WTC11 (cell line): ENCODE data around the gene PRDM2. TPM values are rescaled to one million over a fixed set of nuclear protein-coding genes. Genes with fewer than 3 reads are reported as not detected.
"Not testable (repeated sequence)": the region's sequence is repeated elsewhere in the genome, so short reads cannot be mapped to it uniquely, and the experiment has no call there.

Experiments used
- ATAC-seq: fragments of 200-7000 bp; cut with Tn5 transposase; 2 replicates; pipeline ENCODE4 v1.10.0; 2021; ENCODE audit warnings: mild to moderate bottlenecking, moderate library complexity
- CTCF ChIA-PET: fragments of 300-600 bp; sonication (Branson Sonifier 250); formaldehyde crosslinking; loops from one replicate; lab custom pipeline; 2021; ENCODE audit warnings: antibody characterized with exemption; lab: Charles Lee
- POLR2A ChIA-PET: fragments of 350-600 bp; sonication (Branson Sonifier 250); formaldehyde crosslinking; loops from one replicate; lab custom pipeline; 2021; ENCODE audit warnings: antibody characterized with exemption; lab: Charles Lee
- DNase-seq: peaks from one replicate; pipeline ENCODE4 v3.0.0; 2021; ENCODE audit warnings: low spot score
- H3K27ac Mint-ChIP-seq: 2 replicates; pipeline ENCODE4 v1.8.0; 2021; ENCODE audit warnings: mixed read lengths
- H3K27me3 Mint-ChIP-seq: 2 replicates; pipeline ENCODE4 v1.8.0; 2021; ENCODE audit warnings: low read depth, mild to moderate bottlenecking, moderate library complexity, mixed read lengths
- H3K36me3 Mint-ChIP-seq: 2 replicates; pipeline ENCODE4 v1.8.0; 2021; ENCODE audit warnings: mixed read lengths
- H3K4me1 Mint-ChIP-seq: 2 replicates; pipeline ENCODE4 v1.8.0; 2022; ENCODE audit warnings: mixed read lengths
- H3K4me3 Mint-ChIP-seq: 2 replicates; pipeline ENCODE4 v1.8.0; 2021; ENCODE audit warnings: mild to moderate bottlenecking, moderate library complexity, mixed read lengths
- H3K9me3 Mint-ChIP-seq: 2 replicates; pipeline ENCODE4 v1.8.0; 2021; ENCODE audit warnings: mixed read lengths
- ATF1 ChIP-seq: sonication (generic); formaldehyde crosslinking; IDR thresholded peaks from 2 replicates; pipeline ENCODE4 v1.8.1; 2023; ENCODE audit warnings: mild to moderate bottlenecking, moderate library complexity, missing genetic modification reagents
- CREB1 ChIP-seq: sonication (generic); formaldehyde crosslinking; IDR thresholded peaks from 2 replicates; pipeline ENCODE4 v1.8.0; 2023; ENCODE audit warnings: mild to moderate bottlenecking, missing genetic modification reagents
- FOXJ3 ChIP-seq: sonication (generic); formaldehyde crosslinking; IDR thresholded peaks from 2 replicates; pipeline ENCODE4 v1.9.0; 2021; ENCODE audit warnings: missing genetic modification reagents, mild to moderate bottlenecking, borderline replicate concordance
- FOXP1 ChIP-seq: sonication (generic); formaldehyde crosslinking; IDR thresholded peaks from 2 replicates; pipeline ENCODE4 v1.8.0; 2022; ENCODE audit warnings: missing genetic modification reagents, mild to moderate bottlenecking, moderate library complexity, borderline replicate concordance
- FOXP4 ChIP-seq: sonication (generic); formaldehyde crosslinking; IDR thresholded peaks from 2 replicates; pipeline ENCODE4 v1.8.0; 2022; ENCODE audit warnings: mild to moderate bottlenecking, missing genetic modification reagents
- GABPB1 ChIP-seq: sonication (generic); formaldehyde crosslinking; IDR thresholded peaks from 2 replicates; pipeline ENCODE4 v1.8.1; 2023; ENCODE audit warnings: mild to moderate bottlenecking, missing genetic modification reagents
- NFYB ChIP-seq: sonication (generic); formaldehyde crosslinking; conservative IDR thresholded peaks from 2 replicates; pipeline ENCODE4 v1.8.0; 2022; ENCODE audit warnings: low read depth, missing genetic modification reagents
- RELA ChIP-seq: sonication (generic); formaldehyde crosslinking; IDR thresholded peaks from 2 replicates; pipeline ENCODE4 v1.8.1; 2022; ENCODE audit warnings: missing genetic modification reagents, mild to moderate bottlenecking, borderline replicate concordance
- STAT6 ChIP-seq: sonication (generic); formaldehyde crosslinking; conservative IDR thresholded peaks from 2 replicates; pipeline ENCODE4 v1.8.1; 2023; ENCODE audit warnings: mild to moderate bottlenecking, low read depth, missing genetic modification reagents, moderate library complexity
- TEAD1 ChIP-seq: sonication (generic); formaldehyde crosslinking; IDR thresholded peaks from 2 replicates; pipeline ENCODE4 v1.8.0; 2022; ENCODE audit warnings: mild to moderate bottlenecking, missing genetic modification reagents
- TEAD4 ChIP-seq: sonication (generic); formaldehyde crosslinking; IDR thresholded peaks from 2 replicates; pipeline ENCODE4 v1.8.0; 2022; ENCODE audit warnings: mild to moderate bottlenecking, missing genetic modification reagents
- TP53 ChIP-seq: sonication (generic); formaldehyde crosslinking; IDR thresholded peaks from 2 replicates; pipeline ENCODE4 v1.8.1; 2023; ENCODE audit warnings: mild to moderate bottlenecking, missing genetic modification reagents
- ZBTB21 ChIP-seq: sonication (generic); formaldehyde crosslinking; IDR thresholded peaks from 2 replicates; pipeline ENCODE4 v1.8.1; 2023; ENCODE audit warnings: mild to moderate bottlenecking, missing genetic modification reagents, borderline replicate concordance
- ZNF671 ChIP-seq: fragments of 250-450 bp; sonication (Bioruptor Pico); IDR thresholded peaks from 2 replicates; pipeline ENCODE4 v1.8.0; 2021; ENCODE audit warnings: mild to moderate bottlenecking
- total RNA-seq: library from RNA; stranded (reverse); gene quantifications from 3 replicates; pipeline ENCODE4 v1.2.3, GENCODE V29; 2021
- TF ChIP-seq, protein P1 (sequence below): sonication (generic); formaldehyde crosslinking; IDR thresholded peaks from 2 replicates; pipeline ENCODE4 v1.8.1; 2023; ENCODE audit warnings: mild to moderate bottlenecking, moderate library complexity, missing genetic modification reagents
- TF ChIP-seq, protein P2 (sequence below): fragments of 250-450 bp; sonication (Bioruptor Pico); IDR thresholded peaks from 2 replicates; pipeline ENCODE4 v1.9.0; 2021; ENCODE audit warnings: moderate library complexity, mild to moderate bottlenecking, inconsistent platforms, borderline replicate concordance

The PRDM2 gene
- total RNA-seq, 1 experiment from 2014 or later: 25.0 TPM

DNA sequence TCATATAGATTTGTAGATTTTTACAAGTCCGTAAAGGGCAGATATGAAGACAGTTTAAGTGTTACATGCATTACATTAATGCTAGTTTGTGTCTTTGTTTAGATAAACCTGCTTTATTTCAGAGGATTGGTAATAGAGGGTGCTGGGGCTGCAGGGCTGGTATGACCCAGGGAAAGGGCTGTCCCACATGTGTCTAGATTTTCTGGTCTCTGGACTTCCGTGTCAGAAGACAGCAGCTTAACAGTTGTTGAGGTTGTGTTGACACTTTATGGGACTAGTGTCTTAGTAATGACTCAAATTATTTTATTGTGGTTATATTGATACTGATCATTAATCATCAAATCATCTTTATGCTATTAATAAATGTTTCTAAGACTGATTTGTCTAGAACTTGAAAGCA is 10.1 kb downstream of the PRDM2 start:
- DNase-seq: no peak
- ATAC-seq: no peak
- POLR2A ChIA-PET: no interaction called here
- no peak for TF ChIP-seq RELA
- H3K27me3 Mint-ChIP-seq: no peaks in the 10 kb centered on the region
- no peaks in the 10 kb centered on the region for H3K4me1 Mint-ChIP-seq
- CTCF ChIA-PET: interaction anchor here (1.6 kb wide), 1 partner anchor 16 kb away, joined by 7 read pairs; no protein-coding TSS in a partner anchor
- H3K36me3 Mint-ChIP-seq: no peaks in the 10 kb centered on the region; the same call in 1 of the 2 replicates
- no peak overlapping the region for H3K4me3 Mint-ChIP-seq
- no peaks in the 10 kb centered on the region for H3K9me3 Mint-ChIP-seq
- no peak overlapping the region for H3K27ac Mint-ChIP-seq

- peaks cover 6% of the 10 kb centered on the region; the same call in 1 of the 2 replicates for H3K9me3 Mint-ChIP-seq
- no peaks in the 10 kb centered on the region; the same call in 1 of the 2 replicates for H3K36me3 Mint-ChIP-seq
- no peak for ATAC-seq
- peaks cover 18% of the 10 kb centered on the region for H3K27me3 Mint-ChIP-seq
- no peaks in the 10 kb centered on the region for H3K4me1 Mint-ChIP-seq
- ChIA-PET CTCF (interaction anchor here (1.2 kb wide), 1 partner anchor 9 kb away, joined by 4 read pairs; no protein-coding TSS in a partner anchor), POLR2A (no interaction called here)
- H3K27ac Mint-ChIP-seq: no peak overlapping the region
- TF ChIP-seq FOXP1 (CRISPR knock-in tag) (no peak), ZBTB21 (CRISPR knock-in tag) (no peak), GABPB1 (CRISPR knock-in tag) (no peak)
- H3K4me3 Mint-ChIP-seq: no peak overlapping the region
- DNase-seq: no peak
Measured at GRCh38 chr1:13714851-13715250, 14.9 kb downstream of the PRDM2 start.

GRCh38 chr1:13715616-13716287 is 15.8 kb downstream of the PRDM2 start:
- CTCF ChIA-PET: interaction anchor here (1.2 kb wide), 1 partner anchor 10 kb away, joined by 4 read pairs; no protein-coding TSS in a partner anchor

GRCh38 chr1:13722808-13723360 is 22.9 kb downstream of the PRDM2 start:
- no peak for ATAC-seq
- peaks cover 95% of the 10 kb centered on the region for H3K27me3 Mint-ChIP-seq

More at GRCh38 chr1:13715616-13716287, 15.8 kb downstream of the PRDM2 start:
- H3K27me3 Mint-ChIP-seq: peaks cover 25% of the 10 kb centered on the region
- ATAC-seq, POLR2A ChIA-PET, H3K36me3 Mint-ChIP-seq, H3K27ac Mint-ChIP-seq, H3K9me3 Mint-ChIP-seq, DNase-seq, H3K4me3 Mint-ChIP-seq, H3K4me1 Mint-ChIP-seq: not testable (repeated sequence)

GRCh38 chr1:13723810-13724209 is 23.8 kb downstream of the PRDM2 start:
- no peaks in the 10 kb centered on the region for H3K9me3 Mint-ChIP-seq
- DNase-seq (no peak), ATAC-seq (peak; percentile 95)
- no peaks in the 10 kb centered on the region for H3K36me3 Mint-ChIP-seq
- CTCF ChIA-PET: interaction anchor here (2.2 kb wide), 1 partner anchor 11 kb away, joined by 4 read pairs; no protein-coding TSS in a partner anchor
- no peak overlapping the region for H3K4me3 Mint-ChIP-seq
- POLR2A ChIA-PET: interaction anchor here (0.9 kb wide), 1 partner anchor 26 kb away, joined by 4 read pairs; no protein-coding TSS in a partner anchor
- peaks cover 13% of the 10 kb centered on the region for H3K4me1 Mint-ChIP-seq
- H3K27ac Mint-ChIP-seq: no peak overlapping the region
- H3K27me3 Mint-ChIP-seq: peaks cover 92% of the 10 kb centered on the region
- TF ChIP-seq TP53 (CRISPR knock-in tag) (no peak), ATF1 (CRISPR knock-in tag) (no peak), TEAD4 (CRISPR knock-in tag) (no peak), FOXJ3 (CRISPR knock-in tag) (no peak), NFYB (no peak), ZNF671 (CRISPR knock-in tag) (no peak), TEAD1 (no peak), CREB1 (CRISPR knock-in tag) (no peak), FOXP4 (CRISPR knock-in tag) (no peak), STAT6 (CRISPR knock-in tag) (no peak)
- TF ChIP-seq, protein P1, sequence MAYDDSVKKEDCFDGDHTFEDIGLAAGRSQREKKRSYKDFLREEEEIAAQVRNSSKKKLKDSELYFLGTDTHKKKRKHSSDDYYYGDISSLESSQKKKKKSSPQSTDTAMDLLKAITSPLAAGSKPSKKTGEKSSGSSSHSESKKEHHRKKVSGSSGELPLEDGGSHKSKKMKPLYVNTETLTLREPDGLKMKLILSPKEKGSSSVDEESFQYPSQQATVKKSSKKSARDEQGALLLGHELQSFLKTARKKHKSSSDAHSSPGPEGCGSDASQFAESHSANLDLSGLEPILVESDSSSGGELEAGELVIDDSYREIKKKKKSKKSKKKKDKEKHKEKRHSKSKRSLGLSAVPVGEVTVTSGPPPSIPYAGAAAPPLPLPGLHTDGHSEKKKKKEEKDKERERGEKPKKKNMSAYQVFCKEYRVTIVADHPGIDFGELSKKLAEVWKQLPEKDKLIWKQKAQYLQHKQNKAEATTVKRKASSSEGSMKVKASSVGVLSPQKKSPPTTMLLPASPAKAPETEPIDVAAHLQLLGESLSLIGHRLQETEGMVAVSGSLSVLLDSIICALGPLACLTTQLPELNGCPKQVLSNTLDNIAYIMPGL: no peak

More at GRCh38 chr1:13722808-13723360, 22.9 kb downstream of the PRDM2 start:
- ChIA-PET POLR2A (no interaction called here), CTCF (no interaction called here)
- H3K4me3 Mint-ChIP-seq: no peak overlapping the region
- H3K27ac Mint-ChIP-seq: no peak overlapping the region
- peaks cover 13% of the 10 kb centered on the region for H3K4me1 Mint-ChIP-seq
- no peaks in the 10 kb centered on the region for H3K9me3 Mint-ChIP-seq
- no peaks in the 10 kb centered on the region for H3K36me3 Mint-ChIP-seq
- TF ChIP-seq, protein P2, sequence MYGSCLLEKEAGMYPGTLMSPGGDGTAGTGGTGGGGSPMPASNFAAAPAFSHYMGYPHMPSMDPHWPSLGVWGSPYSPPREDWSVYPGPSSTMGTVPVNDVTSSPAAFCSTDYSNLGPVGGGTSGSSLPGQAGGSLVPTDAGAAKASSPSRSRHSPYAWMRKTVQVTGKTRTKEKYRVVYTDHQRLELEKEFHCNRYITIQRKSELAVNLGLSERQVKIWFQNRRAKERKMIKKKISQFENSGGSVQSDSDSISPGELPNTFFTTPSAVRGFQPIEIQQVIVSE: no peak
- no peak for TF ChIP-seq TEAD4 (CRISPR knock-in tag)
- DNase-seq: no peak
